Measurements from ENCODE around the gene RBBP8NL.

RBBP8NL gene

GRCh38 chr20:62362991-62363919, 64.1 kb downstream of the RBBP8NL start:
- no peak for DNase-seq (ENCODE audit: low spot score)

GRCh38 chr20:62362590-62362940, 64.8 kb downstream of the RBBP8NL start:
- no peak for DNase-seq (ENCODE audit: low spot score)

GRCh38 chr20:62361799-62362589, 65.3 kb downstream of the RBBP8NL start:
- no peak for DNase-seq (ENCODE audit: low spot score)

- no peak for DNase-seq (ENCODE audit: low spot score)
These were observed 66.2 kb downstream of the RBBP8NL start for GRCh38 chr20:62360854-62361798.
